PC-9 (cell line): Measurements from ENCODE around the gene UNC5C.

Source experiments
- EZH2 ChIP-seq: fragments of 200-600 bp; sonication (generic); IDR thresholded peaks from 2 replicates; pipeline ENCODE4 v1.8.0; 2017; ENCODE audit warnings: antibody characterized with exemption, low read depth
- TF ChIP-seq, protein P1 (sequence below): fragments of 200-600 bp; sonication (generic); conservative IDR thresholded peaks from 2 replicates; pipeline ENCODE4 v1.6.1; 2017; ENCODE audit warnings: mixed run types, antibody characterized with exemption, mild to moderate bottlenecking, moderate library complexity

DNA sequence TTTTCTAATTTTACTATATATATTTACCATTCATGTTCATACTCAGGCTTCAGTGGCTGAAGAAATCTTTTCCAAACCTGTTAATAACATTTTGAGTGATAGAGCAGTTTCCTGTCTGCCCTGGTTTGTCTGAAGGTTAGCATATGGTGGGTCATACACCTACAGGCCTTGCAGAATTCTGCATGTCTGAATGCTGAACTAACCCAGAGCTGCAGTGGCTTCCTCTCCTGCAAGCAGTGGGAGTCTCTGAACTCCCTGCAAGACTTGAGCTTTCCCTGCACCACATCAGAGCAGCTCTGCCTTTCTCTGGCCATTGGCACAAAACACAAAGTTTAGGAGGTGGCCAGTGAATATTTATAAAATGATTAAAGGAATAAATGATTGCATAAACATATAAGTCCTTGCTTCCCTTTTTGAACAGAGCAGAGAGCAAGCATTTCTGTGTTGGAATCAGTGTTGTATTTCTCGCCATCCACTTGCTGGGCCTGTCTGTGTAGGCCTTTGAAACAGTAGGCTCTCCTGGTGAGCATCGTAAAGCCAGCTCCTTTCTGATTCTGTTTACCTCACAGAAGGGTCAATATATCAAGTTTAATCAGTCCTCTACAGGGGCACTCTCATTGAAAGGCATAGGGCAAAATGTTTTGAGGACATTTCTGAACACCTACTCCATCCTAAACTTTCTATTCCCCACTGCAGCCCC, 15.0 kb upstream of the UNC5C start:
- no peak for TF ChIP-seq EZH2
- TF ChIP-seq, protein P1, sequence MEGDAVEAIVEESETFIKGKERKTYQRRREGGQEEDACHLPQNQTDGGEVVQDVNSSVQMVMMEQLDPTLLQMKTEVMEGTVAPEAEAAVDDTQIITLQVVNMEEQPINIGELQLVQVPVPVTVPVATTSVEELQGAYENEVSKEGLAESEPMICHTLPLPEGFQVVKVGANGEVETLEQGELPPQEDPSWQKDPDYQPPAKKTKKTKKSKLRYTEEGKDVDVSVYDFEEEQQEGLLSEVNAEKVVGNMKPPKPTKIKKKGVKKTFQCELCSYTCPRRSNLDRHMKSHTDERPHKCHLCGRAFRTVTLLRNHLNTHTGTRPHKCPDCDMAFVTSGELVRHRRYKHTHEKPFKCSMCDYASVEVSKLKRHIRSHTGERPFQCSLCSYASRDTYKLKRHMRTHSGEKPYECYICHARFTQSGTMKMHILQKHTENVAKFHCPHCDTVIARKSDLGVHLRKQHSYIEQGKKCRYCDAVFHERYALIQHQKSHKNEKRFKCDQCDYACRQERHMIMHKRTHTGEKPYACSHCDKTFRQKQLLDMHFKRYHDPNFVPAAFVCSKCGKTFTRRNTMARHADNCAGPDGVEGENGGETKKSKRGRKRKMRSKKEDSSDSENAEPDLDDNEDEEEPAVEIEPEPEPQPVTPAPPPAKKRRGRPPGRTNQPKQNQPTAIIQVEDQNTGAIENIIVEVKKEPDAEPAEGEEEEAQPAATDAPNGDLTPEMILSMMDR = no peak
